DMS153 (cell line): ENCODE results near the gene SHPK.

Experiments
- DNase-seq: peaks from one replicate; lab custom pipeline; 2025; lab: John Stamatoyannopoulos, UW

SHPK gene

DNA sequence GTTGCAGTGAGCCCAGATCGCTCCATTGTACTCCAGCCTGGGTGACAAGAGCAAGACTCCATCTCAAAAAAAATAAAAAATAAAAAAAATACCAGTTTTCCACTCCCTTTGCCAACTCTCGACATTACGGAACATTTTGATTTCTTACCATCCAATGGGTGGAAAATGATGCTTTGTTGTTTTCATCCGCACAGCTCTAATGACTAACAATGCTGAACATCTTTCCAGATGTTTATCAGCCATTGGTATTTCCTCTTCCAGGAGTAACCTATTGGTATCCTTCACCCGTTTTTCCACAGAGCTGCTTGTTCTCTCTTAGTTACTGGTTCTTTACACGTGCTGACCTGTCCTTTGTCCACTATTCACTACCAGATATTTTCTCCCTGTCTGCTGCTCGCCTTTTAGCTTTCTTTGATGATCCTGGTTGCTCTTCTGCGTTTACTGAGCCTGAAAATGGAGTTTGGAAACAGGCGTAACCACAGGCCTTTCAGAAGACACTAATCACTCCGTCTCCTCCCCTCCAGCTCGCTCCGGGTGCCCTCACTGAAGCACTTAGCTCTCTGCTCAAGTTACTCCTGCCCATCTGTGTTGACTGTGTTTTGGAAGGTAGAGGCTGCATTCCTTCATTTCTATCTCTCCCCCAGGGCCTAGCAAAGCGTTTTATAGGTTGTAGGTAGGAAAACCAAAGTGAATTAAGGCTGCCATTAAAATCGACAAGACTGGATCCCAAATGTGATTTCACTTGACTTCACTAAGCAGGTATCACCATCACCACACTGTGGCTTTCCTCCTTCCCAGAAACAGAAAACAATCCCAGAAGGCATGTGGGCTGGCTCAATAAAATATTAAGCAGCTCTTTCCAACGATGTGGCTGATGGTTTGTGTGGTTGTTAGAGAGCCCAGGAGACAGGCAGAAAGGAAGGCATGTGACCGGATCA lies 8.9 kb downstream of the SHPK start:
- no peak for DNase-seq

- DNase-seq, result no peak
These were observed 13.0 kb downstream of the SHPK start for GRCh38 chr17:3622977-3623594.

DNA sequence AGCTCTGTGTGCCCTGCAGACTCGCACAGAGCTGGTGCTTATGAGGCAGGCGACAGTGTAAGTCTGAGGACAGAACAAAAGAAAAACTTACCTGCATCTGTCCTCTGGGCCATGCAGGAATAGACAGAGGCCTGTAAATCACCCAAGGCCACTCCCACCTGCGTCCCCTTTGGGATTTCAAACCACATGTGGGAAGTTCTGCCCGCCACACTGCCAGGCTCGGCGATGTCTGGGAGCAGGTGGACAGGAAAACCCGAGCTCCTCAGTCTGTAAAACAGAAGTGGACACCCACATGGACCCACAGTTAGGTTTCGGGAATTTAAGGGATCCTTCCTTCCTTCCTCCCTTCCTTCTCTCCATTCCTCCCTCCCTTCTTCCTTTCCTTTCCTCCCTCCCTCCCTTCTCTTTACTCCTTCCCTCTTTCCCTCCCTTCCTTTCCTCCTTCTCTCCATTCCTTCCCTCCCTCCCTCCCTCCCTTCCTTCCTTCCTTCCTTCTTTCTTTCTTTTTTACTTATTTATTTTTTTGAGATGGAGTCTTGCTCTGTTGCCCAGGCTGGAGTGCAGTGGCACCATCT lies 14.8 kb downstream of the SHPK start:
- no peak for DNase-seq

GRCh38 chr17:3615160-3615870 lies 20.7 kb downstream of the SHPK start:
- no peak for DNase-seq

DNA sequence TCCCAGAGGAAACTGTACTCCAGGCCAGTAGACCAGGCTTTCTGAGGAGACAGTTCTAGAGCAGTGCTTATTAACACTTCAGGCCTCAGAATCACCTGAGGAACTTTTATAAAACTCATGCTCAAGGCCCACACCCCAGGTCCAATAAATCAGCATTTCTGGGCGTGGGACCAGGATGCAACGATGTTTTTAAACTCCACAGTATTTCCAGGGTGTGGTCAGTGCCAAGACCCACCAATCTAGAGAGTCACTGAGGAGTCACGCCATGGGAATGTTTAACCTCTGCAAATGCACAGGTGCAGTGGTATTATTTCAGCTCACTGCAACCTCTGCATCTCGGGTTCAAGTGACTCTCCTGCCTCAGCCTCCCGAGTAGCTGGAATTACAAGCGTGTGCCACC lies 22.9 kb downstream of the SHPK start:
- DNase-seq, result no peak

GRCh38 chr17:3610523-3610922 lies 25.5 kb downstream of the SHPK start:
- no peak for DNase-seq

DNA sequence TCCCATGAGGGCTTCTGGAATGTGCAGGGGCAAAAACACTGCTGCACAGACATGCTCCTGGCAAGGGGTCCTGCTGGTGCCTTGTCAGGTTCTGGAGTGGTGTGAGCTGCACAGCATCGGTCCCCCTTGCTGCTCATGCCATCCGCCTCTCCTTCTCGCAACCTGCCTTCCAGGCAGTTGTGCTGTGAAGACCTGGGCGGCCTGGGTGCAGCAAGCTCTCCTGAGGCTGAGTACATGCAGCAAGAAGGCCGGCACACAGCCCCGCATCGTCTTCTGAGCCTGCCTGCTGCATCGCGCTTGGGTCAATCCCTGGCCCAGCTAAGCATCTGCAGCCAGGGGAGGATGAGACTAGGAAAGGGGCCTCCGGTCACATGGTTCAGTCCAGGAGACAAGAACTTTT lies 26.4 kb downstream of the SHPK start:
- no peak for DNase-seq

DNA sequence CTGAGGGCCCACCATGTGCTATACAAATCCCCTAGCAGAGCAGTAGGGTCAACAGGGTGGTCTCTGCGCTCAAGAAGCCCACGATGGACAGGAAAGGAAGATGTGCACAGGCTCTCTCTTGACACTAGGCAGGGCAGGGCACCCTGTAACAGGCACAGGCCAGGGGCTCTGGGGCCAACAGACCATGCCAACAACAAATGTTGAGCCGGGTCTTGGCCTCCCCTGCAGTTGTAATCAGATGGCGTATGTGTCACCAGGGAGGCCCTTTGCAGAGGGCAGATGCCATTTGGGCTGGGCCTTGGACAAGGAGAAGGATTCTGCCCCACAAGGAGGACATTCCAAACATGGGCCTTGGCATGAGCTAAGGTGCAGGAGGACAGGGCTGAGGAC lies 32.2 kb downstream of the SHPK start:
- DNase-seq, result no peak

GRCh38 chr17:3603119-3603869 lies 32.8 kb downstream of the SHPK start:
- no peak for DNase-seq

DNA sequence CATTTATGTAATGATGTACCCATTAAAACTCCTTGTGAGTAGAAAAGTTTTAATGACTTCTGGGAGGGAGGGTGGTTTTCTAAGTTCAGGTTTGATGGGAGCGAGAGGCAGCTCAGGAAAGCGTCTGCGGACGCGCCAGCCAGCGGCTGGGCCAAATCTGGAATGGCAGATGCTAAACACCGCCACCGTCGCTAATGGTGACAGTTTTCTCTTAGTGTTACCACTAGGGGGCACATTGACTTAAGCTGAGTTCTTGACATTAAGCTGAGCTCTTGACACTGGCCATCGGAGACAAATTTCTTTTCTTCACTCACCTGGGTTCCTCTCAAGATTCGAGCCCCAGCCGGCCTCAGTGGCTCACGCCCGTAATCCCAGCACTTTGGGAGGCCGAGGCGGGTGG lies 33.6 kb downstream of the SHPK start:
- DNase-seq, result no peak

DNA sequence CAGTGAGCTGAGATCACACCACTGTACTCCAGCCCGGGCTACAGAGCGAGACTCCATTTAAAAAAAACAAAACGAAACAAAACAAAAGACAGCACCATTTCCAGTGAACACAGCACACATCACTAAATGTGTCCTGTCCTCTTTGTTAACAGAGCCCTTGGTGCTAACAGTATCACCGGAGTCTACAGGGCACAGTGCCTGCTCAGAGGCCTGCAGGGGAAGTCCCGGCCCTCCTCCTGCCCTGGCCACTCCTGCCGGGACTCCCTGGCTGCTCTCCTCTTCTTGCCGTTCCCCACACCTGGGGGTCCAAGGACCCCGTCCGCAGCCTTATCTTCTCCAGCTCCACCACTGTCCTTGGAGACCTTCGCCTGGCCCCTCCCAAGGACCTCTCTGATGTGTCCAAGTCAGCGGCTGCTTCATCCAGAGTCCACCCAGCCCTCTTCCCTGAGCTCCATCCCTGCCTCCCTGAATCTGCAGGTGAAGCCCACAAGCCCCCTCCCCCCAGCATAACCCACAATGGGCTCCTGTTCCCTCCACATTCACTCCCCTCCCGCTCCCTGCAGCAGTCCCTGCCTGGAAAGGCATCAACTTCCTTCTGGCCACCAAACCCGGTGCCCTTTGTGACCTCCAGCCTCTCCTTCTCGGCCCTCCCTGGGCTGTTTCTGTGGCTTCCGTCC lies 35.4 kb downstream of the SHPK start:
- no peak for DNase-seq

GRCh38 chr17:3598078-3598477 lies 38.0 kb downstream of the SHPK start:
- DNase-seq, result no peak

DNA sequence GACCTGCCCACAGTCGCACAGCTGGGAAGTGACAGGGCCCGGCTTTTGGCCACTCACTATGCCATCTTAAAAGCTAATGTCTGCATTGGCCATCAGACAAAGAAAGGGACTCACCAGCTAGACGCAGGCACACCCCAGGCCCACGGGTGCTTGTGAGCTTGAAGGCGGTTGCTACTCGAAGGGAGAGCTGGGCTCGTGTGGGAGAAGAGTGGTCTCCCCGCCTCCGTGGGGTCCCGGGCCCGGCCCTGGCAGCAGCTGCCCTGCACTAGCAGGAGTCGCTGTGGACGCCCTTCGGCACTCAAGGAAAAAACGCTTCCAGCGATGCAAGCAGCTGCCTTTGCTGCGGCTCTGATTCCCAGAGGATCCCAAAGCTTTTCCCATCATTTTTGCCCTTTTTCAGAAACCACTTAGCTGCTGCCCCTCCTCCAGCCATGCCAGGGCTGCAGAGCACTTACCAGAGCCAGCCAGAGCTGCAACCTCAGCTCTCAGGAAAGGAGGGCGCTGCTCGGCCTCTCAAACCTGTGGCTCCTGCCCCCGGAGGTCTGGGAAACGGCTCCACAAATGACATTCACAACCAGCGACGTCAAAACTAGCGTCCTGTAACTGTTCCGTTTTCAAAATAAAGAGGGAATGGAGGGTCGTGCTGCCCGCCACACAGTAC lies 39.1 kb downstream of the SHPK start:
- DNase-seq, result no peak

GRCh38 chr17:3594976-3595375 lies 41.1 kb downstream of the SHPK start:
- no peak for DNase-seq

- no peak for DNase-seq
These were observed 41.8 kb downstream of the SHPK start for GRCh38 chr17:3594051-3594800.

DNA sequence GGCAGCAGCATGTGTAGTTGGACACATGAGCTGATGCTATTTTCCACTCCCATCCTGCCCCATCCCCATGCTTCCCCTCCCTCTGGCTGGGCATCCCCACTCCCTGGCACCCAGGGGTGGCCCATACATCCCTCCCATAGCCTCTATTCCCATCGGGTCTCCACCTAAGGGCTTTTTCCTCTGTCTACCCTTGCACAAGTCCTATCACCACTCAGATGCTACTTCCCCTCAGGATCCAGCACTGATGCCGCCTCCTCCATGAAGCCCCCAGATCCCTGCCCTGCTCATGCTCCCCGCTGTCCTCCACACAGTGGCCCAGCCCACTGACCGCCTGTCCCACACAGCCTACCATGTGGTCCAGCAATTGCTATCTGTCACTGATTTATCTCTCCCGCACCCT lies 42.7 kb downstream of the SHPK start:
- DNase-seq, result no peak

DNA sequence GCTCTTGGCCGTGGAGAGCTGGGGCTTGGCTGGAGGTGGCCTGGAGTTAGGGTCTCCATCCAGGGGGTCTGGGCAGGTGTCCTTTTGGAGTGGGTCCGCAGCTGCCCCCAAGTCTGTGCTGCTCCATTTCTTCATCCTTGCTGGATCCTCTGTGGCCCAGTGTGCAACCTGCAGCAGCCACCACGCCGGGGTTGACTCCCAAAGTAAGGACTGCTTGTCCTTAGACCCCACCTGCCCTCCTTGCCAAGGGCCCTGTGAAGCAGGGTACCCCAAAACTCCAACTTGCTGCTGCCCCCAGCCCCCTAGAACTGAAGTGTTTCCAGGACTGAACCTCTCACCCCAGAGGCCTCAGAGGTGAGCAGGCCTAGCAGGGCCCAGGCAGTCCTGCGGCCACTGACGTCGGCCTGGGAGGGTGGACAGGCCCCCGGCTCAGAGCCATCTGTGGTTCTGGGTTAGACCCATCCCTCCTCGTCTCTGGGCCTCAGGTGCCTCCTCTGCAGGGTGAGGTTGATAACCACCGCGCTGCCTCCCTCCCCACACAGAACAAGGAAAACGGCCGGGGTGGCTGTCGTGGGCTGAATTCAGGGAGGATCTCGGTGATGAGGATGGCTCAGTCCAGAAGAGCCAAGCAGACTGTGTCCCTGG lies 43.7 kb downstream of the SHPK start:
- no peak for DNase-seq

GRCh38 chr17:3590768-3591167 lies 45.3 kb downstream of the SHPK start:
- DNase-seq, result no peak

- DNase-seq, result no peak
These were observed 45.8 kb downstream of the SHPK start for GRCh38 chr17:3590231-3590630.

DNA sequence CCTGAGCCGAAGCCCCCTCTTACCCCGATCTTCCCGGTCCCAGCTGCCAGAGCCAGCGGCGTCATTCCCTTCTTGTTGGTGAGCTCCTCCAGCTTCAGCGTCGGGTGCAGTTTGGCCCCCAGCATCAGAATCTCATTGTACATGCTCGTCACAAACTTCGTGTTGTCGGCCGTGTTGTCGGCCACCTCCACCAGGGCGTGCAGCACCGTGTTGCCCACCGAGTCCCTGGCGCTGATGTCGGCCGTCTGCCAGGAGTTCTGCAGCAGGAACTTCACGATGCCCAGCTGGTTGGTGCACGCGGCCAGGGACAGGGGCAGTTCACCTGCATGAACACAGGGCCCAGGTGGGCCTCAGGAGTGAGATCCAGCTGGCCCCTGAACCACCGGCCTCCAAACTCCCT lies 46.3 kb downstream of the SHPK start:
- DNase-seq, result no peak
